B cell (primary cell): Measurements from ENCODE around the gene FRG2. TPM values are rescaled to one million over a fixed set of nuclear protein-coding genes. Genes with fewer than 3 reads are reported as not detected.

Source experiments
- ATAC-seq: fragments of 200-7000 bp; cut with Tn5 transposase; one replicate; pipeline ENCODE4 v1.10.0; 2021; ENCODE audit warnings: low read depth, mild to moderate bottlenecking, moderate number of reproducible peaks, moderate library complexity
- CTCF ChIA-PET: fragments of 350-600 bp; sonication (Branson Sonifier 250); formaldehyde crosslinking; loops from one replicate; lab custom pipeline; 2021; ENCODE audit warnings: antibody characterized with exemption, inconsistent platforms; lab: Charles Lee
- POLR2A ChIA-PET: fragments of 350-600 bp; sonication (Branson Sonifier 250); formaldehyde crosslinking; loops from one replicate; lab custom pipeline; 2021; ENCODE audit warnings: antibody characterized with exemption; lab: Charles Lee
- DNase-seq: peaks from one replicate; pipeline ENCODE4 v3.0.0; 2013
- H2AFZ ChIP-seq: 2 replicates; pipeline ENCODE4 v1.6.1; 2012; ENCODE audit warnings: mild to moderate bottlenecking, low read depth, low read length; ENCODE audit not compliant: insufficient read depth, poor library complexity, severe bottlenecking
- H3K27ac ChIP-seq, 2 donors: 1 replicate in 1 of 2; 2 replicates in 1 of 2; pipeline ENCODE4 v1.5.1; 2012 to 2013; ENCODE audit warnings: low read length in 2 of 2, mild to moderate bottlenecking in 2 of 2, moderate library complexity in 1 of 2
- H3K27me3 ChIP-seq, 4 experiments: fragments of 200-600 bp in 1 of 4; sonication (generic) in 1 of 4; replicated peaks in 1 of 4; 1 replicate in 2 of 4; 2 replicates in 2 of 4; pipeline versions ENCODE4 v1.6.1 to v1.7.0; 2013 to 2016; ENCODE audit warnings: low read length in 3 of 4, mild to moderate bottlenecking in 2 of 4, mixed read lengths in 1 of 4, moderate library complexity in 1 of 4; ENCODE audit not compliant: insufficient read depth in 4 of 4, control insufficient read depth in 3 of 4; ENCODE audit errors: control extremely low read depth in 1 of 4
- H3K36me3 ChIP-seq, 2 experiments: replicated peaks in 1 of 2; 1 replicate in 1 of 2; 2 replicates in 1 of 2; pipeline versions ENCODE4 v1.6.1 to v1.7.1; 2013; ENCODE audit warnings: low read length in 1 of 2; ENCODE audit not compliant: insufficient read depth in 2 of 2, control insufficient read depth in 1 of 2; ENCODE audit errors: control extremely low read depth in 1 of 2, extremely low read depth in 1 of 2
- H3K4me1 ChIP-seq, 2 donors: fragments of 200-600 bp in 1 of 2; sonication (generic) in 1 of 2; 1 replicate in 1 of 2; 2 replicates in 1 of 2; pipeline versions ENCODE4 v1.5.1 to v1.6.1; 2013 to 2017; ENCODE audit warnings: low read length in 2 of 2; ENCODE audit not compliant: control insufficient read depth in 2 of 2, insufficient read depth in 2 of 2
- H3K4me2 ChIP-seq: replicated peaks from 2 replicates; pipeline ENCODE3; 2012; ENCODE audit warnings: mild to moderate bottlenecking, low read depth, low read length; ENCODE audit not compliant: poor library complexity, severe bottlenecking
- H3K4me3 ChIP-seq, 5 experiments: fragments of 200-600 bp in 1 of 5; sonication (generic) in 1 of 5; 1 replicate in 3 of 5; 2 replicates in 2 of 5; pipeline versions ENCODE4 v1.5.1 to v1.7.0; 2011 to 2016; ENCODE audit warnings: low read length in 4 of 5, mild to moderate bottlenecking in 4 of 5, low read depth in 2 of 5, control low read depth in 1 of 5, moderate library complexity in 1 of 5; ENCODE audit not compliant: insufficient read depth in 1 of 5; ENCODE audit errors: control extremely low read depth in 1 of 5, extremely low read depth in 1 of 5
- H3K79me2 ChIP-seq: fragments of 200-600 bp; sonication (generic); one replicate; pipeline ENCODE4 v1.6.0; 2016; ENCODE audit warnings: low read length; ENCODE audit not compliant: control insufficient read depth, insufficient read depth
- H3K9ac ChIP-seq: fragments of 200-600 bp; sonication (generic); 2 replicates; pipeline ENCODE4 v1.6.1; 2017; ENCODE audit warnings: mild to moderate bottlenecking, low read length, moderate library complexity
- H3K9me3 ChIP-seq, 3 donors: one replicate each; pipeline versions ENCODE4 v1.6.1 to v1.7.1; 2013; ENCODE audit warnings: low read length in 2 of 3; ENCODE audit not compliant: control insufficient read depth in 2 of 3, insufficient read depth in 1 of 3; ENCODE audit errors: control extremely low read depth in 1 of 3
- H4K20me1 ChIP-seq: 2 replicates; pipeline ENCODE4 v1.6.0; 2012; ENCODE audit warnings: mild to moderate bottlenecking, low read length; ENCODE audit not compliant: insufficient read depth, control insufficient read depth, poor library complexity, severe bottlenecking
- H3K27ac Mint-ChIP-seq: one replicate; pipeline ENCODE4 v1.8.0; 2021; ENCODE audit warnings: mixed read lengths
- H3K27me3 Mint-ChIP-seq: one replicate; pipeline ENCODE4 v1.8.0; 2021; ENCODE audit warnings: mixed read lengths
- H3K4me1 Mint-ChIP-seq: one replicate; pipeline ENCODE4 v1.8.0; 2021; ENCODE audit warnings: mixed read lengths
- H3K4me3 Mint-ChIP-seq: one replicate; pipeline ENCODE4 v1.8.0; 2021; ENCODE audit warnings: mixed read lengths
- H3K9me3 Mint-ChIP-seq: one replicate; pipeline ENCODE4 v1.8.0; 2022; ENCODE audit warnings: mixed read lengths; ENCODE audit not compliant: insufficient read depth
- EZH2 ChIP-seq: IDR thresholded peaks from 2 replicates; pipeline ENCODE4 v1.6.1; 2012; ENCODE audit warnings: borderline replicate concordance, low read depth, mild to moderate bottlenecking, moderate library complexity, low read length; ENCODE audit not compliant: insufficient read depth, poor library complexity, severe bottlenecking
- WGBS: methylation state at CpG from one replicate; pipeline ENCODE4 v1.1.5; 2013; ENCODE audit warnings: missing lambda C conversion rate; ENCODE audit not compliant: insufficient coverage; 5-methylcytosine and 5-hydroxymethylcytosine counted together
- intact Hi-C: fragments of 100-400 bp; cut with micrococcal nuclease; formaldehyde crosslinking; loops from one replicate; pipeline ENCODE4 v1.10.0; 2022
- polyA plus RNA-seq: library from polyadenylated mRNA; depleted of rRNA; stranded (reverse); fragments of >200 nt; gene quantifications from 2 replicates; pipeline ENCODE4 v1.2.3, GENCODE V29; 2012
- total RNA-seq, 2 donors: library from RNA; stranded (reverse); fragments of 120-200 nt in 1 of 2; gene quantifications; 1 replicate in 1 of 2; 2 replicates in 1 of 2; pipeline versions ENCODE4 v1.2.3 to v1.2.4, GENCODE V29; 2013 to 2022
- TF ChIP-seq, protein P1 (sequence below): fragments of 200-600 bp; IDR thresholded peaks from one replicate; pipeline ENCODE4 v1.8.0; 2022; ENCODE audit warnings: antibody characterized with exemption, mild to moderate bottlenecking

FRG2 gene
- total and polyA plus RNA-seq, 2 donors (not counting 1 experiment from before 2014, with no cell fraction given), result not detected

DNA sequence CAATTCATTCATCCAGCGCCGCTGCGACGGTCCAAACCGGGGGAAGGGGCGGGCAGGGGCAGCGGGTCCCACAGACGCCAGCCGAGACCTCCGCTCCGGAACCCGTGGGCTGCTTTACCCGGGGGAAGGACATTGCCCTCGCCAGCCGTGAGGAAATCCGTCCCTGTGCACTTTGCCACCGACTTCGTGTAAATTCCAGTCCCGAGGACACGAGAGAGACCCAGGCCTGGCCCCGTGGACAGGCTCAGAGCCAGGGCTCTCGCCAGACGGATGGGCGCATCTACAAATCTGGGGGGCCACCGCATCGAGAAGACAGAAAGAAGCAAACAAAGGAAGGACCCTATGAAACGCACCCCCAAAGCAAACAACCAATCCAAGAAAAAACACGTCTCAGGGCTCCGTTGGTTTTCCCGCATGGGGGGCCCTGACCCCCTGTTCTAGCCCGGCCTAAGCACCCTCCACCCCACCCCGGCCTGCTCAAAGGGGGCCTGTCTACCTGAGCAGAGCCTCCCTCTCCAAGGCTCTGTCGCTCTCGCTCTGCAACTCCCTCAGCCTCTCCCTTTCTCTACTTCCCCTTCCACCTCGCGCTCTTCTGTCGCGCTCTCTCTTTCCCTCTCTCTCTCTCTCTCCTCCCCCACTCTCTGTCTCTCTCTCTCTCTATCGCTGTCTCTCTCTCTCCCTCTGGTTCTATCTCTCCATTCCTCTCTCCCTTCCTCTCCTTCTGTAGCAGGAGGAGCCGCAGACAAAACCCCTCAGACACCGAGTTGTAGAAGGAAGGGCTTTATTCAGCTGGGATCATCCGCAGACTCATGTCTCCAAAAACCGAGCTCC is 11.3 kb downstream of the FRG2 start:
- no peak overlapping the region for H3K27ac Mint-ChIP-seq

More for the DNA sequence above, 11.3 kb downstream of the FRG2 start:
- Mint-ChIP-seq H3K27me3 (peaks cover 63% of the 10 kb centered on the region), H3K9me3 (no peaks in the 10 kb centered on the region), H3K4me1 (peaks cover 14% of the 10 kb centered on the region), H3K4me3 (peak overlapping the region; percentile 66)
- intact Hi-C loops, result no loop called here
- ATAC-seq, result no peak
- POLR2A ChIA-PET, result no interaction called here
- Histone ChIP-seq H3K9ac (no peak overlapping the region), H4K20me1 (no peaks in the 10 kb centered on the region), H3K9me3 (peaks cover 0 to 56% (median 0%) of the 10 kb centered on the region in 3 donors), H3K36me3 (no peaks in the 10 kb centered on the region), H3K79me2 (no peaks in the 10 kb centered on the region), H3K4me3 (no peak overlapping the region), H2AFZ (no peak overlapping the region), H3K27ac (no peak overlapping the region), H3K27me3 (peaks cover 0 to 65% (median 27%) of the 10 kb centered on the region in 4 experiments), H3K4me1 (peaks cover 3 to 22% of the 10 kb centered on the region in 2 donors), H3K4me2 (peak overlapping the region; percentile 52)
- 13% methylated on average over 42 of the region's 43 CpGs for WGBS
- TF ChIP-seq, protein P1, sequence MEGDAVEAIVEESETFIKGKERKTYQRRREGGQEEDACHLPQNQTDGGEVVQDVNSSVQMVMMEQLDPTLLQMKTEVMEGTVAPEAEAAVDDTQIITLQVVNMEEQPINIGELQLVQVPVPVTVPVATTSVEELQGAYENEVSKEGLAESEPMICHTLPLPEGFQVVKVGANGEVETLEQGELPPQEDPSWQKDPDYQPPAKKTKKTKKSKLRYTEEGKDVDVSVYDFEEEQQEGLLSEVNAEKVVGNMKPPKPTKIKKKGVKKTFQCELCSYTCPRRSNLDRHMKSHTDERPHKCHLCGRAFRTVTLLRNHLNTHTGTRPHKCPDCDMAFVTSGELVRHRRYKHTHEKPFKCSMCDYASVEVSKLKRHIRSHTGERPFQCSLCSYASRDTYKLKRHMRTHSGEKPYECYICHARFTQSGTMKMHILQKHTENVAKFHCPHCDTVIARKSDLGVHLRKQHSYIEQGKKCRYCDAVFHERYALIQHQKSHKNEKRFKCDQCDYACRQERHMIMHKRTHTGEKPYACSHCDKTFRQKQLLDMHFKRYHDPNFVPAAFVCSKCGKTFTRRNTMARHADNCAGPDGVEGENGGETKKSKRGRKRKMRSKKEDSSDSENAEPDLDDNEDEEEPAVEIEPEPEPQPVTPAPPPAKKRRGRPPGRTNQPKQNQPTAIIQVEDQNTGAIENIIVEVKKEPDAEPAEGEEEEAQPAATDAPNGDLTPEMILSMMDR, result no peak
- TF ChIP-seq EZH2, result no peak
- CTCF ChIA-PET, result no interaction called here
- DNase-seq, result no peak
